H1 (cell line): ENCODE data around the gene PRKCH. TPM values are rescaled to one million over a fixed set of nuclear protein-coding genes. Genes with fewer than 3 reads are reported as not detected.

Experiments
- CTCF ChIA-PET: fragments of 300-600 bp; sonication (Branson Sonifier 250); formaldehyde crosslinking; loops from one replicate; lab custom pipeline; 2021; ENCODE audit not compliant: partially characterized antibody; lab: Charles Lee
- POLR2A ChIA-PET: fragments of 300-600 bp; sonication (Branson Sonifier 250); formaldehyde crosslinking; loops from one replicate; lab custom pipeline; 2021; ENCODE audit warnings: inconsistent platforms; ENCODE audit not compliant: partially characterized antibody; lab: Charles Lee
- DNase-seq, 2 experiments: peaks; one replicate each; pipeline versions ENCODE4 v3.0.0 to v3.0.0-alpha.2; 2010 to 2022; ENCODE audit warnings: low spot score in 2 of 2, low read depth in 1 of 2, mixed read lengths in 1 of 2
- FAIRE-seq: peaks from 2 replicates; lab custom pipeline; 2011; peaks lifted over from hg19 to GRCh38; lab: Jason Lieb, UNC
- H2AFZ ChIP-seq: 2 replicates; pipeline ENCODE4 v1.8.1; 2012; ENCODE audit warnings: low read length, inconsistent platforms
- H2AK5ac ChIP-seq: 2 replicates; pipeline ENCODE4 v1.6.1; 2013; ENCODE audit warnings: low read depth, low read length
- H2BK120ac ChIP-seq: replicated peaks from 2 replicates; pipeline ENCODE3; 2013; ENCODE audit warnings: low read depth, low read length, inconsistent platforms
- H2BK12ac ChIP-seq: 2 replicates; pipeline ENCODE4 v1.6.1; 2013; ENCODE audit warnings: low read depth, low read length
- H2BK15ac ChIP-seq: 2 replicates; pipeline ENCODE4 v1.6.1; 2013; ENCODE audit warnings: low read length
- H2BK20ac ChIP-seq: 2 replicates; pipeline ENCODE4 v1.6.1; 2013; ENCODE audit warnings: low read length
- H2BK5ac ChIP-seq: 2 replicates; pipeline ENCODE4 v1.6.1; 2013; ENCODE audit warnings: low read depth, low read length
- H3K14ac ChIP-seq: 2 replicates; pipeline ENCODE4 v1.6.1; 2013; ENCODE audit warnings: inconsistent platforms; ENCODE audit not compliant: insufficient read length
- H3K18ac ChIP-seq: 2 replicates; pipeline ENCODE4 v1.6.1; 2013; ENCODE audit warnings: low read length; ENCODE audit errors: extremely low read depth
- H3K23ac ChIP-seq: 2 replicates; pipeline ENCODE4 v1.6.1; 2013; ENCODE audit warnings: inconsistent platforms; ENCODE audit not compliant: insufficient read length
- H3K23me2 ChIP-seq: 2 replicates; pipeline ENCODE4 v1.6.1; 2013; ENCODE audit warnings: low read depth, low read length
- H3K27ac ChIP-seq: 2 replicates; pipeline ENCODE4 v1.6.1; 2011; ENCODE audit warnings: low read depth, low read length, inconsistent platforms
- H3K27me3 ChIP-seq, 4 experiments: replicated peaks in 1 of 4; 1 replicate in 1 of 4; 2 replicates in 3 of 4; pipeline versions ENCODE4 v1.6.1 to v1.8.1; 2011 to 2013; ENCODE audit warnings: low read length in 3 of 4, mild to moderate bottlenecking in 3 of 4, inconsistent platforms in 2 of 4, mixed read lengths in 2 of 4, moderate library complexity in 1 of 4; ENCODE audit not compliant: control insufficient read depth in 3 of 4, insufficient read depth in 3 of 4; ENCODE audit errors: extremely low read depth in 1 of 4
- H3K36me3 ChIP-seq, 4 experiments: 2 replicates each; pipeline versions ENCODE4 v1.6.1 to v1.8.1; 2011 to 2013; ENCODE audit warnings: mild to moderate bottlenecking in 4 of 4, low read length in 3 of 4, moderate library complexity in 2 of 4, control low read depth in 1 of 4, inconsistent platforms in 1 of 4; ENCODE audit not compliant: insufficient read depth in 4 of 4, control insufficient read depth in 2 of 4
- H3K4ac ChIP-seq: replicated peaks from 2 replicates; pipeline ENCODE3; 2013; ENCODE audit warnings: low read length, low read depth, mixed read lengths, inconsistent platforms; ENCODE audit not compliant: insufficient read length
- H3K4me1 ChIP-seq, 4 experiments: replicated peaks in 1 of 4; 1 replicate in 1 of 4; 2 replicates in 3 of 4; pipeline versions ENCODE4 v1.6.1 to v1.8.1; 2011 to 2013; ENCODE audit warnings: low read length in 3 of 4, inconsistent platforms in 2 of 4, mixed read lengths in 1 of 4; ENCODE audit not compliant: insufficient read depth in 4 of 4, control insufficient read depth in 3 of 4
- H3K4me2 ChIP-seq, 2 experiments: 2 replicates each; pipeline versions ENCODE4 v1.6.1 to v1.8.1; 2011 to 2013; ENCODE audit warnings: low read depth in 2 of 2, low read length in 2 of 2, control low read depth in 1 of 2, inconsistent platforms in 1 of 2, mild to moderate bottlenecking in 1 of 2; ENCODE audit not compliant: insufficient read depth in 1 of 2
- H3K4me3 ChIP-seq, 4 experiments: fragments of 200-600, 300-600 bp in 1 of 4; sonication (generic), shearing (Covaris generic), sonication (Bioruptor Twin) in 1 of 4; 2 replicates each; pipeline versions ENCODE4 v1.5.1 to v1.8.1; 2011 to 2016; ENCODE audit warnings: low read length in 4 of 4, low read depth in 3 of 4, control low read depth in 2 of 4, inconsistent platforms in 2 of 4, mild to moderate bottlenecking in 2 of 4, mixed read lengths in 1 of 4, moderate library complexity in 1 of 4; ENCODE audit not compliant: insufficient read depth in 2 of 4; ENCODE audit errors: extremely low read depth in 1 of 4
- H3K56ac ChIP-seq: replicated peaks from 2 replicates; pipeline ENCODE3; 2013; ENCODE audit warnings: low read depth, mild to moderate bottlenecking, mixed read lengths, low read length, inconsistent platforms; ENCODE audit not compliant: insufficient read length
- H3K79me1 ChIP-seq: 2 replicates; pipeline ENCODE4 v1.6.1; 2013; ENCODE audit warnings: low read depth, low read length, control low read depth
- H3K79me2 ChIP-seq, 2 experiments: 2 replicates each; pipeline versions ENCODE4 v1.6.1 to v1.8.1; 2012 to 2013; ENCODE audit warnings: low read length in 2 of 2, mild to moderate bottlenecking in 2 of 2, inconsistent platforms in 1 of 2; ENCODE audit not compliant: insufficient read depth in 2 of 2, control insufficient read depth in 1 of 2
- H3K9ac ChIP-seq, 4 experiments: replicated peaks in 1 of 4; 1 replicate in 1 of 4; 2 replicates in 3 of 4; pipeline versions ENCODE4 v1.6.1 to v1.8.1; 2011 to 2013; ENCODE audit warnings: low read depth in 3 of 4, low read length in 3 of 4, control low read depth in 2 of 4, mild to moderate bottlenecking in 2 of 4, moderate library complexity in 2 of 4, inconsistent platforms in 1 of 4; ENCODE audit errors: extremely low read depth in 1 of 4
- H3K9me3 ChIP-seq, 2 experiments: 2 replicates each; pipeline versions ENCODE4 v1.6.1 to v1.8.1; 2012 to 2013; ENCODE audit warnings: mild to moderate bottlenecking in 2 of 2, moderate library complexity in 2 of 2, control low read depth in 1 of 2, inconsistent platforms in 1 of 2, low read depth in 1 of 2, low read length in 1 of 2, mixed read lengths in 1 of 2; ENCODE audit not compliant: insufficient read depth in 2 of 2
- H4K20me1 ChIP-seq, 2 experiments: replicated peaks in 1 of 2; 2 replicates each; pipeline versions ENCODE3 to v1.8.1; 2011 to 2013; ENCODE audit warnings: inconsistent platforms in 2 of 2, low read length in 2 of 2, mild to moderate bottlenecking in 1 of 2; ENCODE audit not compliant: insufficient read depth in 2 of 2, control insufficient read depth in 1 of 2
- H4K5ac ChIP-seq: 2 replicates; pipeline ENCODE4 v1.6.1; 2013; ENCODE audit warnings: low read length, low read depth, mixed read lengths, inconsistent platforms; ENCODE audit not compliant: insufficient read length
- H4K8ac ChIP-seq: 2 replicates; pipeline ENCODE4 v1.8.0; 2013; ENCODE audit warnings: mild to moderate bottlenecking, moderate library complexity, low read length, inconsistent platforms; ENCODE audit not compliant: insufficient read depth; ENCODE audit errors: extremely low read depth
- H4K91ac ChIP-seq: replicated peaks from 2 replicates; pipeline ENCODE3; 2013; ENCODE audit warnings: low read length, mixed read lengths, inconsistent platforms; ENCODE audit not compliant: insufficient read length
- EGR1 ChIP-seq: IDR thresholded peaks from 2 replicates; pipeline ENCODE4 v1.6.1; 2011; ENCODE audit warnings: low read depth, low read length, borderline replicate concordance
- EZH2 ChIP-seq: fragments of 200-600 bp; sonication (generic); IDR thresholded peaks from 2 replicates; pipeline ENCODE4 v1.7.1; 2012; ENCODE audit warnings: low read depth, mild to moderate bottlenecking, moderate library complexity, low read length, inconsistent platforms; ENCODE audit not compliant: severe bottlenecking
- GABPA ChIP-seq: IDR thresholded peaks from 2 replicates; pipeline ENCODE4 v1.6.1; 2011; ENCODE audit warnings: mild to moderate bottlenecking, low read length, moderate library complexity, borderline replicate concordance; ENCODE audit not compliant: insufficient read depth
- KDM5A ChIP-seq: fragments of 200-600 bp; IDR thresholded peaks from 2 replicates; pipeline ENCODE4 v1.7.1; 2012; ENCODE audit warnings: mild to moderate bottlenecking, low read length, inconsistent platforms, mixed read lengths
- NANOG ChIP-seq: IDR thresholded peaks from 2 replicates; pipeline ENCODE4 v1.6.1; 2011; ENCODE audit warnings: low read length, low read depth, mild to moderate bottlenecking, inconsistent platforms; ENCODE audit not compliant: insufficient read depth, poor library complexity, severe bottlenecking
- NRF1 ChIP-seq: IDR thresholded peaks from 2 replicates; pipeline ENCODE4 v1.6.1; 2011; ENCODE audit warnings: mild to moderate bottlenecking, low read depth, low read length, improper control_type of control experiment
- RFX5 ChIP-seq: IDR thresholded peaks from 2 replicates; pipeline ENCODE4 v1.6.1; 2011; ENCODE audit warnings: low read depth, low read length, improper control_type of control experiment, borderline replicate concordance
- SIRT6 ChIP-seq: IDR thresholded peaks from one replicate; pipeline ENCODE4 v1.7.1; 2012; ENCODE audit warnings: low read length, inconsistent platforms
- SRF ChIP-seq: IDR thresholded peaks from 2 replicates; pipeline ENCODE4 v1.6.1; 2011; ENCODE audit warnings: mild to moderate bottlenecking, low read depth, low read length, moderate library complexity
- TAF7 ChIP-seq: optimal IDR thresholded peaks from 2 replicates; pipeline ENCODE3; 2011; ENCODE audit warnings: low read depth, mild to moderate bottlenecking, inconsistent platforms, low read length, moderate library complexity, borderline replicate concordance
- TBP ChIP-seq: IDR thresholded peaks from 2 replicates; pipeline ENCODE4 v1.6.1; 2011; ENCODE audit warnings: low read depth, low read length, improper control_type of control experiment
- WGBS, 2 experiments: shearing (Covaris generic) in 1 of 2; methylation state at CpG; one replicate each; pipeline versions ENCODE4 v1.1.6 to v1.1.7; 2013 to 2015; ENCODE audit warnings: low lambda C conversion rate in 2 of 2, mixed read lengths in 2 of 2, inconsistent platforms in 1 of 2, low coverage in 1 of 2, missing lambda C conversion rate in 1 of 2; ENCODE audit not compliant: insufficient replicate concordance in 2 of 2, insufficient coverage in 1 of 2, insufficient read length in 1 of 2; ENCODE audit errors: extremely low coverage in 1 of 2, missing lambda C conversion rate in 1 of 2; 5-methylcytosine and 5-hydroxymethylcytosine counted together
- polyA plus RNA-seq, 7 experiments: library from polyadenylated mRNA; depleted of rRNA in 3 of 7; stranded (reverse) in 5 of 7; unstranded in 2 of 7; fragments of >200 nt in 5 of 7; fragments of 200-250 nt in 2 of 7; gene quantifications; 1 replicate in 5 of 7; 2 replicates in 1 of 7; 4 replicates in 1 of 7; pipeline versions ENCODE4 v1.2.1 to v1.2.3, GENCODE V29; 2011 to 2013; ENCODE audit warnings: missing spikeins in 2 of 7, mixed read lengths in 2 of 7
- total RNA-seq: library from RNA; stranded (reverse); fragmentation: NEBNext Ultra II Directional; extraction: Animal tissue kit (Norgen Biotek cat#: 25700); gene quantifications from 2 replicates; pipeline ENCODE4 v1.2.1, GENCODE V29; 2021

PRKCH gene
- total and polyA plus RNA-seq, 2 of the 8 experiments (the other 6 are each of a cell fraction or from before 2014, with no cell fraction given): 6.4 to 7.0 TPM

GRCh38 chr14:61526405-61527312 is 205.3 kb downstream of the PRKCH start:
- Histone ChIP-seq H3K27me3 (no peaks in the 10 kb centered on the region), H2AK5ac (no peak overlapping the region), H3K4me3 (no peak overlapping the region), H3K23ac (no peak overlapping the region), H3K9ac (no peak overlapping the region), H4K20me1 (no peaks in the 10 kb centered on the region), H3K18ac (0 out of 2 replicates have a peak overlapping the region, but pooled peaks have one; percentile 51), H3K4ac (no peak overlapping the region), H2AFZ (0 out of 2 replicates have a peak overlapping the region, but pooled peaks have one; percentile 5), H3K79me1 (no peaks in the 10 kb centered on the region), H4K5ac (no peak overlapping the region), H3K27ac (no peak overlapping the region), H3K36me3 (no peaks in the 10 kb centered on the region; a peak in 1 of 8 replicates), H2BK15ac (no peak overlapping the region), H2BK12ac (no peak overlapping the region; the same call in 1 of the 2 replicates), H4K8ac (peak overlapping the region; percentile 16), H4K91ac (no peak overlapping the region), H3K4me2 (no peak overlapping the region), H2BK5ac (no peak overlapping the region), H3K9me3 (no peaks in the 10 kb centered on the region), H3K4me1 (peaks cover 0 to 8% (median 3%) of the 10 kb centered on the region in 4 experiments; a peak in 2 of 7 replicates), H2BK120ac (no peak overlapping the region), H3K56ac (no peak overlapping the region), H3K79me2 (no peaks in the 10 kb centered on the region), H3K14ac (no peak overlapping the region), H3K23me2 (no peaks in the 10 kb centered on the region; the same call in 1 of the 2 replicates), H2BK20ac (peak overlapping the region; percentile 24; the same call in 1 of the 2 replicates)
- FAIRE-seq (no peak), DNase-seq (no peak)
- POLR2A ChIA-PET: interaction anchor here (1.1 kb wide), 1 partner anchor 11 kb away, joined by 4 read pairs; no protein-coding TSS in a partner anchor
- CTCF ChIA-PET: interaction anchor here (1.4 kb wide), 1 partner anchor 10 kb away, joined by 3 read pairs; no protein-coding TSS in a partner anchor
- 84% methylated on average over 9 of the region's 9 CpGs; no CpG with 5 or more reads in 1 of the 2 experiments for WGBS, 2 experiments
- TF ChIP-seq NRF1 (no peak), SRF (no peak), SIRT6 (no peak), NANOG (no peak), EZH2 (no peak), RFX5 (no peak), TAF7 (no peak), EGR1 (no peak), KDM5A (no peak), TBP (no peak), GABPA (no peak)
